Osteoblast (primary cell): ENCODE results near the gene YTHDC1. TPM values are rescaled to one million over a fixed set of nuclear protein-coding genes. Genes with fewer than 3 reads are reported as not detected.
A peak's percentile ranks its signal among the peaks of the same experiment; 100 is the strongest.

Source experiments
- DNase-seq: peaks from one replicate; pipeline ENCODE4 v3.0.0; 2011; ENCODE audit warnings: low spot score, mixed read lengths; ENCODE audit not compliant: insufficient read length; ENCODE audit errors: missing footprints
- H2AFZ ChIP-seq: 2 replicates; pipeline ENCODE4 v1.6.0; 2011; ENCODE audit warnings: mild to moderate bottlenecking, low read length
- H3K27ac ChIP-seq: 2 replicates; pipeline ENCODE4 v1.5.1; 2011; ENCODE audit warnings: mild to moderate bottlenecking, low read depth, low read length, moderate library complexity
- H3K27me3 ChIP-seq: 2 replicates; pipeline ENCODE4 v1.6.0; 2012; ENCODE audit warnings: mild to moderate bottlenecking, control low read depth, inconsistent platforms, low read length, moderate library complexity; ENCODE audit not compliant: insufficient read depth
- H3K36me3 ChIP-seq: 2 replicates; pipeline ENCODE4 v1.5.1; 2011; ENCODE audit warnings: mild to moderate bottlenecking, low read length, control low read depth, moderate library complexity; ENCODE audit not compliant: insufficient read depth
- H3K4me1 ChIP-seq: 2 replicates; pipeline ENCODE4 v1.5.1; 2011; ENCODE audit warnings: mild to moderate bottlenecking, low read length, control low read depth, moderate library complexity; ENCODE audit not compliant: insufficient read depth
- H3K4me2 ChIP-seq: 2 replicates; pipeline ENCODE4 v1.6.0; 2011; ENCODE audit warnings: mild to moderate bottlenecking, low read length; ENCODE audit not compliant: insufficient read depth
- H3K4me3 ChIP-seq: fragments of 200-600 bp; sonication (generic); 3 replicates; pipeline ENCODE4 v1.5.1; 2012; ENCODE audit warnings: mild to moderate bottlenecking, low read length, inconsistent platforms; ENCODE audit not compliant: insufficient read depth
- H3K79me2 ChIP-seq: 2 replicates; pipeline ENCODE4 v1.6.0; 2012; ENCODE audit warnings: mild to moderate bottlenecking, low read length, control low read depth, inconsistent platforms; ENCODE audit not compliant: insufficient read depth
- H3K9me3 ChIP-seq: 2 replicates; pipeline ENCODE4 v1.5.1; 2011; ENCODE audit warnings: low read depth, low read length, control low read depth
- H4K20me1 ChIP-seq: 2 replicates; pipeline ENCODE4 v1.6.0; 2012; ENCODE audit warnings: mild to moderate bottlenecking, low read length, control low read depth; ENCODE audit not compliant: insufficient read depth
- CTCF ChIP-seq: IDR thresholded peaks from 2 replicates; pipeline ENCODE4 v1.5.1; 2011; ENCODE audit warnings: mild to moderate bottlenecking, low read depth, low read length, moderate library complexity; ENCODE audit errors: extremely low read depth
- total RNA-seq: library from RNA; depleted of rRNA; stranded (reverse); fragments of >200 nt; gene quantifications from 2 replicates; pipeline ENCODE4 v1.2.3, GENCODE V29; 2012

YTHDC1 gene
- total RNA-seq, 1 donor: 40.2 TPM

GRCh38 chr4:68360231-68360968 lies 10.5 kb upstream of the YTHDC1 start:
- no peaks in the 10 kb centered on the region for H3K79me2 ChIP-seq
- H3K27ac ChIP-seq: no peak overlapping the region
- H4K20me1 ChIP-seq: no peaks in the 10 kb centered on the region
- no peaks in the 10 kb centered on the region for H3K27me3 ChIP-seq
- no peak for TF ChIP-seq CTCF
- H3K36me3 ChIP-seq: no peaks in the 10 kb centered on the region
- no peak overlapping the region for H3K4me3 ChIP-seq
- no peak overlapping the region for H2AFZ ChIP-seq
- H3K4me2 ChIP-seq: no peak overlapping the region
- no peak for DNase-seq
- H3K9me3 ChIP-seq: no peaks in the 10 kb centered on the region
- peaks cover 5% of the 10 kb centered on the region for H3K4me1 ChIP-seq

- no peak for DNase-seq
- Histone ChIP-seq H4K20me1 (no peaks in the 10 kb centered on the region), H3K27me3 (no peaks in the 10 kb centered on the region), H3K4me2 (peak overlapping the region; percentile 14), H3K27ac (no peak overlapping the region), H3K36me3 (no peaks in the 10 kb centered on the region), H3K79me2 (no peaks in the 10 kb centered on the region), H2AFZ (peak overlapping the region; percentile 9), H3K9me3 (no peaks in the 10 kb centered on the region), H3K4me3 (no peak overlapping the region), H3K4me1 (peaks cover 5% of the 10 kb centered on the region)
- TF ChIP-seq CTCF: no peak
These were observed 9.6 kb upstream of the YTHDC1 start for GRCh38 chr4:68359508-68359907.

GRCh38 chr4:68358988-68359387 lies 9.1 kb upstream of the YTHDC1 start:
- Histone ChIP-seq H3K27me3 (no peaks in the 10 kb centered on the region), H3K4me2 (peak overlapping the region; percentile 14), H2AFZ (peak overlapping the region; percentile 9), H3K27ac (no peak overlapping the region), H4K20me1 (no peaks in the 10 kb centered on the region), H3K4me3 (no peak overlapping the region), H3K79me2 (no peaks in the 10 kb centered on the region), H3K36me3 (no peaks in the 10 kb centered on the region), H3K9me3 (no peaks in the 10 kb centered on the region), H3K4me1 (peaks cover 5% of the 10 kb centered on the region)
- DNase-seq: no peak
- TF ChIP-seq CTCF: no peak

GRCh38 chr4:68352791-68353190 lies 2.9 kb upstream of the YTHDC1 start:
- peaks cover 2% of the 10 kb centered on the region for H3K27me3 ChIP-seq
- no peak for DNase-seq
- H3K4me1 ChIP-seq: peaks cover 7% of the 10 kb centered on the region
- peaks cover 21% of the 10 kb centered on the region for H3K79me2 ChIP-seq
- H3K4me3 ChIP-seq: no peak overlapping the region
- H3K36me3 ChIP-seq: no peaks in the 10 kb centered on the region
- no peak overlapping the region for H3K27ac ChIP-seq
- TF ChIP-seq CTCF: no peak
- no peaks in the 10 kb centered on the region for H3K9me3 ChIP-seq
- H3K4me2 ChIP-seq: no peak overlapping the region
- H4K20me1 ChIP-seq: peaks cover 12% of the 10 kb centered on the region
- H2AFZ ChIP-seq: no peak overlapping the region
